Measurements from ENCODE around the gene GMDS. TPM values are rescaled to one million over a fixed set of nuclear protein-coding genes. Genes with fewer than 3 reads are reported as not detected.

The GMDS gene
- total and polyA plus RNA-seq, 2 of the 8 experiments (the other 6 are each of a cell fraction or from before 2014, with no cell fraction given), result 16.8 to 50.0 TPM

DNA sequence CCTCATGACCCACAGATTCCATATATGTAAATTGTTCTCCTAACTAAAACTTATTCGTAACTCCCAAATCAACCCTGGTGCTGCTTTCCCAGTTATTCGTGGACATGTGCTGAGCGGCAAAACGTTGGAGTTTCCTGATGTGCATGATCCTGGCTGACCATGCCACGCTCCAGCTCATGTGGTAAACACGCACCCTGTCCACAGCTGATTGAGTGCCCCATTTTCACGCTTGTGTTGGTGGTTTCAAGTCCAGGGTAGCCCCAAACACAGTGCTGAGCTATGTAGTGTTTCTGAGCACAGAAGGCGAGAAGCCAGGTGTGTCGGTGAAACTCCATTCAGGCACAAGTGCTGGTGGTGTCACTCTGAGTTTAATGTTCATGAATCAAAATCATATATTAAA is 654.8 kb downstream of the GMDS start:
- WGBS, 2 experiments (ENCODE audit: extremely low coverage in 1 of 2, insufficient coverage in 1 of 2, insufficient read length in 1 of 2, insufficient replicate concordance in 2 of 2, low coverage in 1 of 2, low lambda C conversion rate in 2 of 2, missing lambda C conversion rate in 1 of 2), result 93% methylated on average over 9 of the region's 9 CpGs; no CpG with 5 or more reads in 1 of the 2 experiments
- no peaks in the 10 kb centered on the region for H3K79me1 ChIP-seq (ENCODE audit: low read depth, low read length)
- H2AK5ac ChIP-seq (ENCODE audit: low read depth, low read length), result no peak overlapping the region
- no peak overlapping the region for H4K5ac ChIP-seq (ENCODE audit: insufficient read length, low read depth, low read length)
- no peak overlapping the region for H2BK120ac ChIP-seq (replicated peaks; ENCODE audit: low read depth, low read length)
- ChIA-PET CTCF (ENCODE audit: partially characterized antibody) (no interaction called here), POLR2A (ENCODE audit: partially characterized antibody) (no interaction called here)
- no peak for TF ChIP-seq EP300 (IDR thresholded peaks at IDR 0.05; ENCODE audit: borderline replicate concordance in 1 of 2, low read depth in 2 of 2, low read length in 2 of 2)
- TF ChIP-seq RNF2 (IDR thresholded peaks at IDR 0.05; ENCODE audit: borderline replicate concordance, low read depth, low read length, missing control alignments, poor library complexity, severe bottlenecking), result no peak
- TF ChIP-seq CREB1 (IDR thresholded peaks at IDR 0.05), result no peak
- no peak for TF ChIP-seq SP2 (IDR thresholded peaks at IDR 0.05; ENCODE audit: low read length)
- TF ChIP-seq PHF8 (conservative IDR thresholded peaks at IDR 0.05; ENCODE audit: low read depth, low read length), result no peak
- no peaks in the 10 kb centered on the region; a peak in 1 of 7 replicates for H3K4me1 ChIP-seq (replicated peaks in 1 of 4; ENCODE audit: control insufficient read depth in 3 of 4, insufficient read depth in 4 of 4, low read length in 3 of 4)
- FAIRE-seq, result no peak
- H3K27me3 ChIP-seq (replicated peaks in 1 of 4; ENCODE audit: control insufficient read depth in 3 of 4, extremely low read depth in 1 of 4, insufficient read depth in 3 of 4, low read length in 3 of 4), result no peaks in the 10 kb centered on the region
- H3K36me3 ChIP-seq (ENCODE audit: control insufficient read depth in 2 of 4, insufficient read depth in 4 of 4, low read length in 3 of 4), result no peaks in the 10 kb centered on the region
- no peak overlapping the region for H3K4me2 ChIP-seq (ENCODE audit: insufficient read depth in 1 of 2, low read depth in 2 of 2, low read length in 2 of 2)
- H4K8ac ChIP-seq (ENCODE audit: extremely low read depth, insufficient read depth, low read length), result no peak overlapping the region
- H3K56ac ChIP-seq (replicated peaks; ENCODE audit: insufficient read length, low read depth, low read length), result no peak overlapping the region
- no peak overlapping the region for H3K27ac ChIP-seq (ENCODE audit: low read depth, low read length)
- peaks cover 3% of the 10 kb centered on the region; the same call in 1 of the 2 replicates for H3K23me2 ChIP-seq (ENCODE audit: low read depth, low read length)
- H3K9me3 ChIP-seq (ENCODE audit: insufficient read depth in 2 of 2, low read depth in 1 of 2, low read length in 1 of 2), result no peaks in the 10 kb centered on the region
- H3K23ac ChIP-seq (ENCODE audit: insufficient read length), result no peak overlapping the region
- no peaks in the 10 kb centered on the region for H3K79me2 ChIP-seq (ENCODE audit: control insufficient read depth in 1 of 2, insufficient read depth in 2 of 2, low read length in 2 of 2)
- H2AFZ ChIP-seq (ENCODE audit: low read length), result no peak overlapping the region
- H3K9ac ChIP-seq (replicated peaks in 1 of 4; ENCODE audit: extremely low read depth in 1 of 4, low read depth in 3 of 4, low read length in 3 of 4), result no peak overlapping the region
- no peak overlapping the region for H2BK12ac ChIP-seq (ENCODE audit: low read depth, low read length)
- H3K14ac ChIP-seq (ENCODE audit: insufficient read length), result no peak overlapping the region
- no peak overlapping the region for H2BK5ac ChIP-seq (ENCODE audit: low read depth, low read length)
- no peak overlapping the region for H3K4ac ChIP-seq (replicated peaks; ENCODE audit: insufficient read length, low read depth, low read length)
- DNase-seq (ENCODE audit: low read depth in 1 of 2, low spot score in 2 of 2), result peak in 1 of 2 experiments; percentile 14
- no peak overlapping the region for H3K18ac ChIP-seq (ENCODE audit: extremely low read depth, low read length)
- peaks cover 0 to 3% of the 10 kb centered on the region in 2 experiments for H4K20me1 ChIP-seq (replicated peaks in 1 of 2; ENCODE audit: control insufficient read depth in 1 of 2, insufficient read depth in 2 of 2, low read length in 2 of 2)
- H4K91ac ChIP-seq (replicated peaks; ENCODE audit: insufficient read length, low read length), result no peak overlapping the region
- no peak overlapping the region for H2BK20ac ChIP-seq (ENCODE audit: low read length)
- no peak overlapping the region for H2BK15ac ChIP-seq (ENCODE audit: low read length)
- H3K4me3 ChIP-seq (ENCODE audit: extremely low read depth in 1 of 4, insufficient read depth in 2 of 4, low read depth in 3 of 4, low read length in 4 of 4), result no peak overlapping the region
